ENCODE data around the gene RTRAF.

- no peak for TF ChIP-seq CTCF (IDR thresholded peaks at IDR 0.05)
- no peak for TF ChIP-seq EP300 (IDR thresholded peaks at IDR 0.05; ENCODE audit: borderline replicate concordance in 1 of 2, low read depth in 1 of 2, low read length in 1 of 2)
- no peak for TF ChIP-seq FOXM1 (IDR thresholded peaks at IDR 0.05; ENCODE audit: low read depth)
- TF ChIP-seq SMC3 (IDR thresholded peaks at IDR 0.05; ENCODE audit: low read depth, low read length): no peak
- no peak for TF ChIP-seq PBX3 (IDR thresholded peaks at IDR 0.05)
- TF ChIP-seq YY1 (IDR thresholded peaks at IDR 0.05; ENCODE audit: low read depth): no peak
- no peak for TF ChIP-seq REST (IDR thresholded peaks at IDR 0.05; ENCODE audit: low read depth, low read length)
These were observed 32.7 kb downstream of the RTRAF start for GRCh38 chr14:52021957-52022600.

Measured in SK-N-SH (cell line).